ENCODE measurements around the gene SLC4A8.

DNA sequence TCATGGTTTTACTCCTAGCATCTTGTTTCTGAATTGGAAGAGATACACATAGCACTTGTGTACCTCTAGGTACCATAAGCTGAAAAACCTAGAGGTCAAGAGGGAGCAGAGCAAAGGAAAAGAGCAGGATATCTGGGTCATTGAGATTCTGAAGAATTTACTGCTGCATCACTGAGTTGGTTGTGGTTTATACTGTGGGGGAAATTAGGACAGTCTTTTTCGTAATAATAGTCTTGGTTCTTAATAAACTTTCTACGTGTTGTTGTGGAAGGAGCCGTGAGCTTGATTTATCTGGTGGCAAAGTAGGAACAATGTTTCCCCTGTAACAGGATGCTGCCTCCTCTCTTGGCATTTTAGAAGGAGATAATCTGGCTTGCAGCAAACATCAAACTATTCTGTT, 80.2 kb downstream of the SLC4A8 start:
- TF ChIP-seq POLR2A (IDR thresholded peaks at IDR 0.05) (no peak), POLR2AphosphoS5 (IDR thresholded peaks at IDR 0.05) (no peak)
- TF ChIP-seq, protein P1, sequence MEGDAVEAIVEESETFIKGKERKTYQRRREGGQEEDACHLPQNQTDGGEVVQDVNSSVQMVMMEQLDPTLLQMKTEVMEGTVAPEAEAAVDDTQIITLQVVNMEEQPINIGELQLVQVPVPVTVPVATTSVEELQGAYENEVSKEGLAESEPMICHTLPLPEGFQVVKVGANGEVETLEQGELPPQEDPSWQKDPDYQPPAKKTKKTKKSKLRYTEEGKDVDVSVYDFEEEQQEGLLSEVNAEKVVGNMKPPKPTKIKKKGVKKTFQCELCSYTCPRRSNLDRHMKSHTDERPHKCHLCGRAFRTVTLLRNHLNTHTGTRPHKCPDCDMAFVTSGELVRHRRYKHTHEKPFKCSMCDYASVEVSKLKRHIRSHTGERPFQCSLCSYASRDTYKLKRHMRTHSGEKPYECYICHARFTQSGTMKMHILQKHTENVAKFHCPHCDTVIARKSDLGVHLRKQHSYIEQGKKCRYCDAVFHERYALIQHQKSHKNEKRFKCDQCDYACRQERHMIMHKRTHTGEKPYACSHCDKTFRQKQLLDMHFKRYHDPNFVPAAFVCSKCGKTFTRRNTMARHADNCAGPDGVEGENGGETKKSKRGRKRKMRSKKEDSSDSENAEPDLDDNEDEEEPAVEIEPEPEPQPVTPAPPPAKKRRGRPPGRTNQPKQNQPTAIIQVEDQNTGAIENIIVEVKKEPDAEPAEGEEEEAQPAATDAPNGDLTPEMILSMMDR (IDR thresholded peaks at IDR 0.05), result no peak
